Spleen (tissue), 11 donors: ENCODE measurements around the gene TMTC2. TPM values are rescaled to one million over a fixed set of nuclear protein-coding genes. Genes with fewer than 3 reads are reported as not detected.

Experiments
- DNase-seq: peaks from one replicate; pipeline ENCODE4 v3.0.0-alpha.2; 2020
- H3K27ac ChIP-seq, 8 donors: fragments of 200-600 bp; sonication (generic) in 7 of 8; 1 replicate in 4 of 8; 2 replicates in 4 of 8; pipeline versions ENCODE4 v1.5.0 to v1.8.0; 2016 to 2021; ENCODE audit warnings: inconsistent platforms in 4 of 8, mild to moderate bottlenecking in 4 of 8, moderate library complexity in 1 of 8
- H3K27me3 ChIP-seq, 7 donors: fragments of 200-600 bp; sonication (generic) in 6 of 7; replicated peaks in 1 of 7; 1 replicate in 4 of 7; 2 replicates in 3 of 7; pipeline versions ENCODE4 v1.5.0 to v1.8.0; 2016 to 2021; ENCODE audit warnings: inconsistent platforms in 3 of 7, mild to moderate bottlenecking in 1 of 7
- H3K36me3 ChIP-seq, 6 donors: fragments of 200-600 bp; sonication (generic) in 5 of 6; 1 replicate in 4 of 6; 2 replicates in 2 of 6; pipeline versions ENCODE4 v1.5.0 to v1.8.0; 2016 to 2021; ENCODE audit warnings: inconsistent platforms in 2 of 6
- H3K4me1 ChIP-seq, 6 donors: fragments of 200-600 bp; sonication (generic) in 5 of 6; 1 replicate in 3 of 6; 2 replicates in 3 of 6; pipeline versions ENCODE4 v1.5.0 to v1.8.0; 2016 to 2021; ENCODE audit warnings: inconsistent platforms in 3 of 6
- H3K4me3 ChIP-seq, 8 donors: fragments of 200-600 bp; sonication (generic) in 7 of 8; 1 replicate in 4 of 8; 2 replicates in 4 of 8; pipeline versions ENCODE4 v1.5.0 to v1.8.0; 2016 to 2021; ENCODE audit warnings: inconsistent platforms in 4 of 8, mild to moderate bottlenecking in 4 of 8, moderate library complexity in 2 of 8
- H3K9me3 ChIP-seq, 8 donors: fragments of 200-600 bp; sonication (generic) in 7 of 8; 1 replicate in 4 of 8; 2 replicates in 4 of 8; pipeline versions ENCODE4 v1.5.0 to v1.8.0; 2016 to 2021; ENCODE audit warnings: inconsistent platforms in 4 of 8
- POLR2A ChIP-seq, 3 donors: fragments of 450-650 bp; IDR thresholded peaks; one replicate each; pipeline ENCODE4 v1.5.1; 2017; ENCODE audit warnings: antibody characterized with exemption in 3 of 3, mild to moderate bottlenecking in 1 of 3
- POLR2AphosphoS5 ChIP-seq, 3 donors: sonication (generic); formaldehyde crosslinking; IDR thresholded peaks; one replicate each; pipeline ENCODE4 v1.5.1; 2017; ENCODE audit warnings: antibody characterized with exemption in 3 of 3
- WGBS, 5 donors: extraction: QIAGEN DNeasy Blood & Tissue Kit in 3 of 5; methylation state at CpG; one replicate each; pipeline versions ENCODE4 v1.1.5 to v1.1.7; 2013 to 2018; 5-methylcytosine and 5-hydroxymethylcytosine counted together
- intact Hi-C: fragments of 100-400 bp; cut with DNase I; formaldehyde crosslinking; loops from one replicate; pipeline ENCODE4 v1.15.0; 2023; ENCODE audit warnings: low total_unique reads
- polyA plus RNA-seq, 3 donors: library from polyadenylated mRNA; stranded (reverse); fragments of 200-250 nt; gene quantifications; one replicate each; pipeline ENCODE4 v1.2.1, GENCODE V29; 2013
- total RNA-seq, 7 donors: library from RNA; depleted of rRNA in 3 of 7; stranded (reverse); fragments of >200 nt in 3 of 7; fragmentation: NEBNext Ultra II Directional in 4 of 7; extraction: Animal tissue kit (Norgen Biotek cat#: 25700) in 4 of 7; gene quantifications; one replicate each; pipeline versions ENCODE4 v1.1.0 to v1.2.1, GENCODE V29; 2016 to 2021
- TF ChIP-seq, protein P1 (sequence below), 11 experiments: fragments of 200-600 bp in 7 of 11; fragments of 450-650 bp in 4 of 11; sonication (generic) in 4 of 11; IDR thresholded peaks in 8 of 11; conservative IDR thresholded peaks in 3 of 11; 1 replicate in 7 of 11; 2 replicates in 4 of 11; pipeline versions ENCODE4 v1.4.0 to v1.8.0; 2016 to 2021; ENCODE audit warnings: antibody characterized with exemption in 11 of 11, inconsistent platforms in 4 of 11, mild to moderate bottlenecking in 1 of 11
- donor health status: healthy with polysubstance abuse.
- donor health status: DM: no; HTN: no; CAD: no; lungs with moderate emphysema.
- donor health status: DM: no; HTN: no; CAD: no.
- donor health status: Bipolar disorder and iron deficiency.
- donor health status: healthy.
- donor health status: DM: no; HTN: no; CAD: no.
- donor health status: DM: yes; HTN: yes; CAD: no.

Gene TMTC2
- total and polyA plus RNA-seq, 10 donors: 0.74 to 8.5 (median 4.0) TPM

DNA sequence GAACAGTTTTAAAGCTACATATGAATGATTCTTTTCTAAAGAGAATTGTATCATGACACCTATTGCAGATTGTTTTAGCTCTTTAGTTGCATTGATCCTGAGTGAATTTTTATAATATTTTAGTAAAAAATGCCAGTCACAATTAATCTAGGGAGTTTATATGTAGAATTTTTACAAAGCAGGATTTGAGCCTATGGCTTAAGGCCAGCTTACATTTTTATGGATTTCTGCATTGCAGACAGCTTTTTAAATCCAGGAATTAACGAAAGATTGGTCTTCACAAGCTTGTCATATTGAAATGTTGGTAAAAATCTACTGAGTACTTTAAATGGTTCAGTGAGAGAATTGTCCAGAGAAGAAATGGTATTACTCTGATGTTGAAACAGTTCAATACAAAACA, 358.0 kb downstream of the TMTC2 start:
- WGBS, 5 donors: 52 to 86% (median 75%) methylated on average over 1 of the region's 1 CpG
- DNase-seq: no peak
- no peak overlapping the region for H3K4me3 ChIP-seq
- no peak for TF ChIP-seq POLR2A (IDR thresholded peaks at IDR 0.05)
- TF ChIP-seq POLR2AphosphoS5 (IDR thresholded peaks at IDR 0.05): no peak
- TF ChIP-seq, protein P1, sequence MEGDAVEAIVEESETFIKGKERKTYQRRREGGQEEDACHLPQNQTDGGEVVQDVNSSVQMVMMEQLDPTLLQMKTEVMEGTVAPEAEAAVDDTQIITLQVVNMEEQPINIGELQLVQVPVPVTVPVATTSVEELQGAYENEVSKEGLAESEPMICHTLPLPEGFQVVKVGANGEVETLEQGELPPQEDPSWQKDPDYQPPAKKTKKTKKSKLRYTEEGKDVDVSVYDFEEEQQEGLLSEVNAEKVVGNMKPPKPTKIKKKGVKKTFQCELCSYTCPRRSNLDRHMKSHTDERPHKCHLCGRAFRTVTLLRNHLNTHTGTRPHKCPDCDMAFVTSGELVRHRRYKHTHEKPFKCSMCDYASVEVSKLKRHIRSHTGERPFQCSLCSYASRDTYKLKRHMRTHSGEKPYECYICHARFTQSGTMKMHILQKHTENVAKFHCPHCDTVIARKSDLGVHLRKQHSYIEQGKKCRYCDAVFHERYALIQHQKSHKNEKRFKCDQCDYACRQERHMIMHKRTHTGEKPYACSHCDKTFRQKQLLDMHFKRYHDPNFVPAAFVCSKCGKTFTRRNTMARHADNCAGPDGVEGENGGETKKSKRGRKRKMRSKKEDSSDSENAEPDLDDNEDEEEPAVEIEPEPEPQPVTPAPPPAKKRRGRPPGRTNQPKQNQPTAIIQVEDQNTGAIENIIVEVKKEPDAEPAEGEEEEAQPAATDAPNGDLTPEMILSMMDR (IDR thresholded peaks at IDR 0.05 in 8 of 11, conservative IDR thresholded peaks at IDR 0.05 in 3 of 11): no peak
- H3K36me3 ChIP-seq: no peaks in the 10 kb centered on the region
- H3K9me3 ChIP-seq: peaks cover 0 to 3% (median 0%) of the 10 kb centered on the region in 8 donors
- no peaks in the 10 kb centered on the region for H3K4me1 ChIP-seq
- H3K27ac ChIP-seq: no peak overlapping the region
- intact Hi-C loops: no loop called here
- H3K27me3 ChIP-seq: no peaks in the 10 kb centered on the region

DNA sequence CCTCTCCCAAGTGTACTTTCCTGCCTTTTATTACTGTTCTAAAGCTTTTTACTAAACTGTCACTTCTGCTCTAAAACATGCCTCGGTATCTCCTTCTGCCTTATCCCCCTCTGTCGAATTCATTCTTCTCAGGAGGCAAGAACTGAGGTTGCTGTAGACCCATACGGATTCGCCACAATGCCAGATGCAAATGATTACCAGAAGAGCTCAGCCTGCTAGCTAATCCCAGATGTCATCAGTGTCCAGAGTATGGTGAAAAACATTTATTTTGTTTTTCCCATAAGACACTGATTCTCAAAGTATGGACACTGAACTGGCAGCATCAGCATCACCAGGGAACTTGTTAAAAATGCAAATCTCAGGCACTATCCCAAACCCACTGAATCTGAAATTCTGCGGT, 359.3 kb downstream of the TMTC2 start:
- H3K4me1 ChIP-seq: no peaks in the 10 kb centered on the region
- 86 to 92% (median 90%) methylated on average over 5 of the region's 5 CpGs for WGBS, 5 donors
- H3K27me3 ChIP-seq: no peaks in the 10 kb centered on the region
- no peak for DNase-seq
- no peak overlapping the region for H3K27ac ChIP-seq
- H3K36me3 ChIP-seq: no peaks in the 10 kb centered on the region
- peaks cover 0 to 3% (median 0%) of the 10 kb centered on the region in 8 donors for H3K9me3 ChIP-seq
- no peak overlapping the region for H3K4me3 ChIP-seq
- TF ChIP-seq POLR2AphosphoS5 (IDR thresholded peaks at IDR 0.05) (no peak), POLR2A (IDR thresholded peaks at IDR 0.05) (no peak)
- intact Hi-C loops: no loop called here

DNA sequence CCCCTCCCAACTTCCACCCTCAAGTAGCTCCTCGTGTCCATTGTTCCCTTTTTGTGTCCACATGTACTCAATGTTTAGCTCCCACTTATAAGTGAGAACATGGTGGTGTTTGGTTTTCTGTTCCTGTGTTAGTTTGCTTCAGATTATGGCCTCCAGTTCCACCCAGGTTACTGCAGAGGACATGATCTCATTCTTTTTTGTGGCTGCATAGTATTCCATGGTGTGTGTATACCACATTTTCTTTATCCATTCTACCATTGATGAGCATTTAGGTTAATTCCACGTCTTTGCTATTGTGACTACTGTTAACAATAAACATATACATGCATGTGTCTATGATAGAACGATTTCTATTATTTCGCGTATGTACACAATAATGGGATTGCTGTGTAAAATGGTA, 362.6 kb downstream of the TMTC2 start:
- intact Hi-C loops: no loop called here
- WGBS, 5 donors: 87 to 92% (median 89%) methylated on average over 5 of the region's 5 CpGs
- no peak overlapping the region for H3K27ac ChIP-seq

DNA sequence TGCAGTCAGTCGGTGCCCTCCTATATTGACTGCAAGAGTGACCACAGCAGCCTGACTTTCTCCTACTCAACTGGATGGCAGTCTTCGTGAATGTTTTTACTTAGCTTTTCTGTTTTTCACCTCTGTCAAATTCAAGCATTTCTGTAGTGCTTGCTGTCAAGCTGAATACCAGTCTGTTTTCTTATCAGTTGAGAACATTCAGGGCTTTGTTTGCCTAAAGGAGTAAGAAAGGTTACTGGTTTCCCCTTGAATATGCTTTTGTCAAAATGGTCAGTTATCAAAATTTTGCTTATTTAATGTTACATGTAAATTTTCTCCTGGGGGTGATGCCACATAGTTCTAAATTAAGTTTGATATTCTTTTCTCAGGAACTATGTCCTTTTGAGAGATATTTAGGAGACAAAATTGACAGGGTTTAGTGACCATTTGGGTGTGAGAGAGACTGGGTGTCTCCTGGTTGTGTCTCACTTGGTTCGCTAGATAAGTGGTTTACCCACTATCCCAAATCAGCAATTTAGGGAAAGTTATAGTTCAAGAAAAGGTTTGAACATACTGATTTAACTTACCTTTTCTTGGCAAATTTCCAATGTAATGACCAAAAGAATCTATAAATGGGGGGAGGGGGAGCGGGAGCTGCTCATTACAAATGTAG, 366.3 kb downstream of the TMTC2 start:
- H3K4me1 ChIP-seq: no peaks in the 10 kb centered on the region
- H3K27me3 ChIP-seq: no peaks in the 10 kb centered on the region
- H3K4me3 ChIP-seq: no peak overlapping the region
- intact Hi-C loops: no loop called here
- H3K36me3 ChIP-seq: no peaks in the 10 kb centered on the region
- TF ChIP-seq, protein P1 (IDR thresholded peaks at IDR 0.05 in 8 of 11, conservative IDR thresholded peaks at IDR 0.05 in 3 of 11): no peak
- no peak for TF ChIP-seq POLR2AphosphoS5 (IDR thresholded peaks at IDR 0.05)
- peaks cover 0 to 3% (median 0%) of the 10 kb centered on the region in 8 donors for H3K9me3 ChIP-seq
- H3K27ac ChIP-seq: no peak overlapping the region
- no peak for DNase-seq
- 69 to 80% (median 72%) methylated on average over 4 of the region's 4 CpGs for WGBS, 5 donors

More for the DNA sequence above, 362.6 kb downstream of the TMTC2 start:
- Histone ChIP-seq H3K4me3 (no peak overlapping the region), H3K4me1 (no peaks in the 10 kb centered on the region), H3K9me3 (peaks cover 0 to 3% (median 0%) of the 10 kb centered on the region in 8 donors), H3K36me3 (no peaks in the 10 kb centered on the region), H3K27me3 (no peaks in the 10 kb centered on the region)
- TF ChIP-seq POLR2A (IDR thresholded peaks at IDR 0.05) (no peak), POLR2AphosphoS5 (IDR thresholded peaks at IDR 0.05) (no peak)
- TF ChIP-seq, protein P1 (IDR thresholded peaks at IDR 0.05 in 8 of 11, conservative IDR thresholded peaks at IDR 0.05 in 3 of 11): no peak
- DNase-seq: no peak
